Mucosa of descending colon (tissue), 3 donors: ENCODE results near the gene KRTAP27-1. TPM values are rescaled to one million over a fixed set of nuclear protein-coding genes. Genes with fewer than 3 reads are reported as not detected.

ENCODE experiments used
- ATAC-seq: fragments of 200-7000 bp; cut with Tn5 transposase; one replicate; pipeline ENCODE4 v1.9.1; 2020; ENCODE audit warnings: mild to moderate bottlenecking, moderate library complexity
- DNase-seq, 3 donors: peaks; one replicate each; pipeline ENCODE4 v3.0.0-alpha.2; 2020
- H3K36me3 ChIP-seq: fragments of 200-600 bp; one replicate; pipeline ENCODE4 v1.8.0; 2021; ENCODE audit warnings: low read depth, mild to moderate bottlenecking
- H3K4me1 ChIP-seq: fragments of 200-600 bp; one replicate; pipeline ENCODE4 v1.8.0; 2021; ENCODE audit warnings: low read depth, mild to moderate bottlenecking
- H3K4me3 ChIP-seq: fragments of 200-600 bp; one replicate; pipeline ENCODE4 v1.8.0; 2021; ENCODE audit warnings: mild to moderate bottlenecking
- H3K9me3 ChIP-seq: fragments of 200-600 bp; one replicate; pipeline ENCODE4 v1.8.0; 2021; ENCODE audit warnings: mild to moderate bottlenecking
- CTCF ChIP-seq: fragments of 200-600 bp; IDR thresholded peaks from one replicate; pipeline ENCODE4 v1.8.0; 2022; ENCODE audit warnings: antibody characterized with exemption, mild to moderate bottlenecking
- intact Hi-C, 2 donors: fragments of 100-400 bp; cut with DNase I in 1 of 2; cut with micrococcal nuclease in 1 of 2; formaldehyde crosslinking; loops; one replicate each; pipeline versions ENCODE4 v1.11.0 to v1.11.1; 2022; cut with DNase I, micrococcal nuclease
- long read RNA-seq, 2 donors: library from polyadenylated mRNA; unstranded; transcript quantifications; one replicate each; pipeline ENCODE4 v2.0.0, GENCODE V29; 2019 to 2021
- total RNA-seq, 3 donors: library from RNA; stranded (reverse); fragmentation: NEBNext Ultra II Directional in 2 of 3; extraction: Animal tissue kit (Norgen Biotek cat#: 25700) in 2 of 3; gene quantifications; one replicate each; pipeline versions ENCODE4 v1.2.1 to v1.2.4, GENCODE V29; 2021 to 2023
- donor health status: DM: no; HTN: no; CAD: no; lungs with moderate emphysema.
- donor health status: DM: no; HTN: no; CAD: no.
- donor health status: DM: no; HTN: yes; CAD: no.

KRTAP27-1 gene
- total RNA-seq, result not detected
- long read RNA-seq, donor 1, result 0 reads
- long read RNA-seq, donor 2, result 0 reads

GRCh38 chr21:30337276-30337744 lies at the start of gene KRTAP27-1:
TSS of gene KRTAP27-1 (minus strand) at chr21:30337694. CDS start at chr21:30337668, 26 bp downstream.
- no peaks in the 10 kb centered on the region for H3K4me1 ChIP-seq
- DNase-seq (no peak), ATAC-seq (no peak)
- intact Hi-C loops, result no loop called here
- H3K9me3 ChIP-seq, result no peaks in the 10 kb centered on the region
- H3K4me3 ChIP-seq, result no peak within 1 kb of the TSS
- H3K36me3 ChIP-seq, result no peaks in the 10 kb centered on the region
- no peak for TF ChIP-seq CTCF

- H3K4me3 ChIP-seq, result no peak overlapping the region
- DNase-seq (no peak), ATAC-seq (no peak)
- H3K9me3 ChIP-seq, result no peaks in the 10 kb centered on the region
- no peaks in the 10 kb centered on the region for H3K36me3 ChIP-seq
- no peak for TF ChIP-seq CTCF
- H3K4me1 ChIP-seq, result no peaks in the 10 kb centered on the region
- intact Hi-C loops, result no loop called here
Observed at GRCh38 chr21:30382201-30382600, 44.7 kb upstream of the KRTAP27-1 start.

- ATAC-seq (peak; percentile 96), DNase-seq (peak in 1 of 3 donors; percentile 3)
- H3K36me3 ChIP-seq, result no peaks in the 10 kb centered on the region
- no peaks in the 10 kb centered on the region for H3K9me3 ChIP-seq
- intact Hi-C loops, result no loop called here
- no peak within 1 kb of the TSS for H3K4me3 ChIP-seq
- TF ChIP-seq CTCF, result no peak
- H3K4me1 ChIP-seq, result peaks cover 4% of the 10 kb centered on the region
Observed at GRCh38 chr21:30372139-30372770, 34.8 kb upstream of the KRTAP27-1 start, which contains the start of gene KRTAP13-2. TSS of gene KRTAP13-2 (minus strand) at chr21:30372271. CDS start at chr21:30372213, 58 bp downstream.

- Histone ChIP-seq H3K9me3 (no peaks in the 10 kb centered on the region), H3K4me3 (no peak overlapping the region), H3K4me1 (no peaks in the 10 kb centered on the region), H3K36me3 (no peaks in the 10 kb centered on the region)
- intact Hi-C loops, result no loop called here
- no peak for ATAC-seq
- DNase-seq, result no peak
- TF ChIP-seq CTCF, result no peak
Observed at GRCh38 chr21:30355906-30356305, 18.4 kb upstream of the KRTAP27-1 start.

GRCh38 chr21:30354308-30355005 lies 17.0 kb upstream of the KRTAP27-1 start:
- no peak for ATAC-seq
- intact Hi-C loops, result no loop called here
- Histone ChIP-seq H3K4me3 (no peak overlapping the region), H3K9me3 (no peaks in the 10 kb centered on the region), H3K4me1 (no peaks in the 10 kb centered on the region), H3K36me3 (no peaks in the 10 kb centered on the region)
- DNase-seq, result no peak
- TF ChIP-seq CTCF, result no peak
